ENCODE data around the gene SASH1.

DNA sequence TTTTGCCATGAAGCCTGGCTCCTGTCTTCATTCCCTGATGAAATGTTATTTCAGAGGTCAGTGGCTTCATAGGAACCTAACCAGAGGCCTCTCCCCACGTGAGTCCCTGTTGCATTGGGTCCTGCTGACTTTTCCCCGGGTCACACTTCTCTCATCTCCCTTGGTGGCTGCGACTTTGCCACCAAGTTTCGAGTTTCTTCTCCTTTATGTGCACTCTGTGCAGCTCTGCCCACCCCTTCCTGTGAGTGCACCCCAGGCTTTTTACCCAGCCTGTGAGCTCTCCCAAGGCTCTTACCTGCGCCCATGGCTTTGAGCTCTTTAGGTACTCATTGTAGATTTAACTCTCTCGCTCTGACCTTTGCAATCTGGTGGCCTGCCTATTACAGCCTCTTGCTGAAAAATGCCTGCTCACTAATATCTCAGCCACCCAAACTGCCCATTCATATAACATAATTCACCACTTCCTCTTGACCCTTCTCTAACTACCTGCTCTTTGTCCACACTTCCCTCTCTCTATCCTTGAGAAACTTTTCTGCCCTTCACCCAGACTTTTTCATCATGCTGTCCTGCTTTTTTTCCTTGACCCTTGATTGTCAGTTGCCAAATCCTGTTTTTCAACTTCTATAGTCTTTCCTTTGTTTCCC lies 105.9 kb downstream of the SASH1 start:
- TF ChIP-seq, protein P1, sequence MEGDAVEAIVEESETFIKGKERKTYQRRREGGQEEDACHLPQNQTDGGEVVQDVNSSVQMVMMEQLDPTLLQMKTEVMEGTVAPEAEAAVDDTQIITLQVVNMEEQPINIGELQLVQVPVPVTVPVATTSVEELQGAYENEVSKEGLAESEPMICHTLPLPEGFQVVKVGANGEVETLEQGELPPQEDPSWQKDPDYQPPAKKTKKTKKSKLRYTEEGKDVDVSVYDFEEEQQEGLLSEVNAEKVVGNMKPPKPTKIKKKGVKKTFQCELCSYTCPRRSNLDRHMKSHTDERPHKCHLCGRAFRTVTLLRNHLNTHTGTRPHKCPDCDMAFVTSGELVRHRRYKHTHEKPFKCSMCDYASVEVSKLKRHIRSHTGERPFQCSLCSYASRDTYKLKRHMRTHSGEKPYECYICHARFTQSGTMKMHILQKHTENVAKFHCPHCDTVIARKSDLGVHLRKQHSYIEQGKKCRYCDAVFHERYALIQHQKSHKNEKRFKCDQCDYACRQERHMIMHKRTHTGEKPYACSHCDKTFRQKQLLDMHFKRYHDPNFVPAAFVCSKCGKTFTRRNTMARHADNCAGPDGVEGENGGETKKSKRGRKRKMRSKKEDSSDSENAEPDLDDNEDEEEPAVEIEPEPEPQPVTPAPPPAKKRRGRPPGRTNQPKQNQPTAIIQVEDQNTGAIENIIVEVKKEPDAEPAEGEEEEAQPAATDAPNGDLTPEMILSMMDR (IDR thresholded peaks at IDR 0.05), result no peak
- TF ChIP-seq POLR2AphosphoS5 (IDR thresholded peaks at IDR 0.05), result no peak
- no peak for TF ChIP-seq EP300 (IDR thresholded peaks at IDR 0.05)
